Transverse colon (tissue), 4 donors: Measurements from ENCODE around the gene TMEM114.

Experiments
- CTCF ChIP-seq, 5 experiments: fragments of 200-600 bp in 3 of 5; fragments of 450-650 bp in 2 of 5; sonication (generic) in 3 of 5; IDR thresholded peaks; 1 replicate in 2 of 5; 2 replicates in 3 of 5; pipeline ENCODE4 v1.5.1; 2016 to 2017; ENCODE audit warnings: antibody characterized with exemption in 5 of 5, inconsistent platforms in 3 of 5, mild to moderate bottlenecking in 2 of 5, moderate library complexity in 1 of 5
- EP300 ChIP-seq: sonication (generic); formaldehyde crosslinking; IDR thresholded peaks from one replicate; pipeline ENCODE4 v1.6.1; 2017; ENCODE audit warnings: antibody characterized with exemption, low read depth
- POLR2A ChIP-seq: fragments of 450-650 bp; IDR thresholded peaks from one replicate; pipeline ENCODE4 v1.6.1; 2016; ENCODE audit warnings: antibody characterized with exemption, mild to moderate bottlenecking, moderate library complexity
- POLR2AphosphoS5 ChIP-seq, 3 donors: sonication (generic); formaldehyde crosslinking; IDR thresholded peaks; one replicate each; pipeline ENCODE4 v1.6.1; 2016; ENCODE audit warnings: antibody characterized with exemption in 3 of 3

- TF ChIP-seq EP300 (no peak), CTCF (IDR thresholded peaks at IDR 0.05) (no peak), POLR2A (no peak), POLR2AphosphoS5 (IDR thresholded peaks at IDR 0.05) (no peak)
Observed at GRCh38 chr16:8626946-8627345, 36.6 kb upstream of the TMEM114 start.
